ENCODE data around the gene CLASP1. TPM values are rescaled to one million over a fixed set of nuclear protein-coding genes. Genes with fewer than 3 reads are reported as not detected.

Gene CLASP1
- total RNA-seq, 1 experiment from 2014 or later: 45.9 TPM

GRCh38 chr2:121333834-121334558 lies 315.3 kb downstream of the CLASP1 start:
- Mint-ChIP-seq H3K9me3 (no peaks in the 10 kb centered on the region; a peak in 1 of 5 replicates), H3K36me3 (ENCODE audit: insufficient read depth in 1 of 3, low read depth in 3 of 3) (peaks cover 0 to 3% (median 0%) of the 10 kb centered on the region in 3 experiments; a peak in 4 of 7 replicates), H3K27me3 (ENCODE audit: low read depth) (peaks cover 5% of the 10 kb centered on the region; the same call in 1 of the 2 replicates), H3K4me1 (peaks cover 29 to 33% of the 10 kb centered on the region in 2 experiments), H3K27ac (no peak overlapping the region; a peak in 1 of 7 replicates), H3K4me3 (no peak overlapping the region)
- Histone ChIP-seq H3K79me2 (ENCODE audit: insufficient read depth, low read length) (no peaks in the 10 kb centered on the region), H3K9ac (ENCODE audit: extremely low read depth, insufficient read length, low read length) (no peak overlapping the region), H3K23me2 (ENCODE audit: insufficient read length, low read depth, low read length, poor library complexity, severe bottlenecking) (no peaks in the 10 kb centered on the region), H3K4me1 (ENCODE audit: insufficient read depth, low read length) (0 out of 2 replicates have a peak, but pooled peaks cover 4% of the 10 kb centered on the region), H2BK120ac (ENCODE audit: low read depth, low read length, poor library complexity, severe bottlenecking) (no peak overlapping the region), H2BK5ac (ENCODE audit: insufficient read length, low read length) (no peak overlapping the region), H3K4ac (ENCODE audit: low read depth, low read length) (no peak overlapping the region), H3K18ac (ENCODE audit: insufficient read length, low read depth, low read length) (no peak overlapping the region), H2BK15ac (ENCODE audit: low read depth, low read length) (no peak overlapping the region), H4K91ac (ENCODE audit: insufficient read length, low read depth, low read length) (no peak overlapping the region), H3T11ph (ENCODE audit: low read length) (no peak overlapping the region), H4K8ac (replicated peaks; ENCODE audit: insufficient read length, low read depth, low read length) (no peak overlapping the region), H4K20me1 (ENCODE audit: control insufficient read depth, insufficient read depth, insufficient read length) (no peaks in the 10 kb centered on the region), H3K27ac (ENCODE audit: insufficient read length, low read depth, low read length) (no peak overlapping the region), H3K9me3 (ENCODE audit: control insufficient read depth, low read depth, low read length) (no peaks in the 10 kb centered on the region), H3K14ac (ENCODE audit: insufficient read depth, low read length) (no peak overlapping the region), H3K79me1 (ENCODE audit: insufficient read depth, low read depth, low read length, poor library complexity, severe bottlenecking) (no peaks in the 10 kb centered on the region), H3K4me2 (ENCODE audit: insufficient read depth, insufficient read length, low read length) (no peak overlapping the region), H2BK12ac (ENCODE audit: insufficient read length, low read depth, low read length) (no peak overlapping the region), H3K23ac (ENCODE audit: insufficient read length, low read depth, low read length) (no peak overlapping the region), H3K56ac (ENCODE audit: insufficient read length, low read depth, low read length) (no peak overlapping the region), H2AK5ac (ENCODE audit: insufficient read length, low read length) (no peak overlapping the region), H2BK20ac (ENCODE audit: low read depth, low read length, poor library complexity, severe bottlenecking) (no peak overlapping the region), H3K27me3 (ENCODE audit: insufficient read depth, low read length) (no peaks in the 10 kb centered on the region), H2AFZ (ENCODE audit: low read length) (no peak overlapping the region), H4K5ac (ENCODE audit: insufficient read length, low read depth, low read length) (no peak overlapping the region)
- no peak for DNase-seq
- WGBS (ENCODE audit: extremely low coverage, insufficient read length, low lambda C conversion rate): no CpG with 5 or more reads among the region's 12 CpGs
- no peak for TF ChIP-seq CTCF (conservative IDR thresholded peaks at IDR 0.05)

All from H9 (cell line).